ENCODE data around the gene EMID1. TPM values are rescaled to one million over a fixed set of nuclear protein-coding genes. Genes with fewer than 3 reads are reported as not detected.
"Not testable (repeated sequence)": the region's sequence is repeated elsewhere in the genome, so short reads cannot be mapped to it uniquely, and the experiment has no call there.

Gene EMID1
- total RNA-seq, 1 donor from 2014 or later, result 13.8 TPM

DNA sequence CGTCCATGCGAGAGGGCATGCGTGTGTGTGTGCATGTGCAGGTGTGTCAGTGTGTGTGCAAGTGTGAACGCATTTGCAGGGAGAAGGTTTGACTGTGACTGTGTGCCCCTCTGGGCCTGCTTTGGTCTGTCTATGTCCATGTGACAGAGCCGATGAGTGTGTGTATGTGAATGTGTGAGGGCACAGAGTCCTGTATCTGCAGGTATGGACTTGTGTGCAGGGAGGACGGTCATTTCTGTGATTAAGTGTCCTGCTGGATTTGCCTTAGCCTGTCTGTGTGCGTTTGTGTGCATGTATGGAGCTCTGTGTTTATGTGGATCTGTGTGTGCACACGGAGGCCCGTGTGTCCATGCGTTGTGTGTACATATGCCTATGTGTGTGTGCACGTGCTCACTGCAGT is 5.4 kb downstream of the EMID1 start:
- DNase-seq, result no peak

DNA sequence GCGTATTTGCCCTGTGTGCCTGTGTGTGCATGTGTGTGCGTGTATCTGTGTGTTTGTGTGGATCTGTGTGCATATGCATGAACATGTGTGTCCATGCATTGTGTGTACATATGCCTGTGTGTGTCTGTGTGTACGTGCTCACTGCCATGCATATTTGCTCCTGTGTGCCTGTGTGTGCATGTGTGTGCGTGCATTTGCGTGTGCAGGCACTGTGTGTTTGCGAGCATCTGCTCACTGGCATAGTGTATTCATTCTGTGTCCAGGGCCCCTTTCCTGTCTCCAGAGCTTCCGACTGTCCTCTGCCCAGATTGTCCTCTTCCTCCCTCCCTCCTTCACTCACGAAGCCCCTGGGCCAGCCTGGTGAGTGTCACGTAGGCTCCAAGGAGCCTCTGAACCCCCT is 5.8 kb downstream of the EMID1 start:
- DNase-seq, result no peak

DNA sequence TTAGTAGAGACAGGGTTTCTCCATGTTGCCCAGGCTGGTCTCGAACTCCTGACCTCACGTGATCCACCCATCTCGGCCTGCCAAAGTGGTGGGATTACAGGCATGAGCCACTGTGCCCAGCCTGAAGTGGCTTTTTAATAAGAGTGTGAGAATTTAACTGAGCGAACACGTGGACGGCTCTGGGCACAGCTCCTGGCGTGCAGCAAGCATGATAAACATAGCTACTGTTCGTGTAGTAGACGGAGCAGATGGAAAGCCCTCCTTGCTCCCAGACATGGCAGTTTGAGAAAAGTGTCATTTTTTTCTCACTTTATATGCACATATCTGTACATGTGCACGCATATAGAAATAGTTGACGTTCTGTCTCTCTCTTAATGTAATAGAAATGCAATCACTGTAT is 7.0 kb downstream of the EMID1 start:
- DNase-seq, result peak; percentile 29

DNA sequence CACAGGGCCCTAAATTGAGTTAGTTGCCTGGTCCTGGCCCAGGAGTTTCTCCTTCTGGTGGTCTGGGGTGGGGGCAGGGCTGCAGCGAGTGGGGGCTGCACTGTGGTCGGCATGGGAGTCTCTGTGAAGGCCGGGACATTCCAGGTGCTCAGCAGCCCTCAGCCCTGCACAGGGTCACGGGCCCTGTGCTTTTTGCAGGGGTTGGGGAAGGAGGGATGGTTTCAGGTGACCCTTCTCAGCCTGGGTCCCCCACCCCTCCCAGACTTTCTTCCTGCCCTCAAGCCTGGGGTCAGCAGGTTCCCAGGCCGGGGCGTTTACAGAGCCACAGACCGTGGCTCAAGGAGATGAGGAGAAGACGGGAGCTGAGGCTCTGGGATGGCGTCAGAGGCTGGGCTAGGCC is 7.8 kb downstream of the EMID1 start:
- no peak for DNase-seq

DNA sequence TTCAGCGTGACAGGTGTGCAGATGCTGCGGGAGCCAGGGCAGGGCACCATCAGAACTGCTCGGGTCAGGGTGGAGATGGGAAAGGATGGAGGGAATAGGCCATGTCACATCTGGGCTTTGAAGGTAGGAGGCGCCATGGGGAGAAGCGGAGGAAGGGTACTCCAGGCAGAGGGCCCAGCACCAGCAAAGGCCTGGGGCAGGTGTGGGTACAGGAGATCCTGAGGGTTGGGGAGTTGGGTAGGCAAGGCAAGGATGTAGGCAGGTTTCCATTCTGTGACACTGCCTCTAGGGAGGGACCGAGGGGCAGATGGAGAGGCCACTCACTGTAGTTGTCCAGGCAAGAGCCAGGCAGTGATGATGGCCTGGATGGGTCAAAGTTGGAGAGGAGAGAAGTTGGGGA is 8.5 kb downstream of the EMID1 start:
- DNase-seq, result no peak

DNA sequence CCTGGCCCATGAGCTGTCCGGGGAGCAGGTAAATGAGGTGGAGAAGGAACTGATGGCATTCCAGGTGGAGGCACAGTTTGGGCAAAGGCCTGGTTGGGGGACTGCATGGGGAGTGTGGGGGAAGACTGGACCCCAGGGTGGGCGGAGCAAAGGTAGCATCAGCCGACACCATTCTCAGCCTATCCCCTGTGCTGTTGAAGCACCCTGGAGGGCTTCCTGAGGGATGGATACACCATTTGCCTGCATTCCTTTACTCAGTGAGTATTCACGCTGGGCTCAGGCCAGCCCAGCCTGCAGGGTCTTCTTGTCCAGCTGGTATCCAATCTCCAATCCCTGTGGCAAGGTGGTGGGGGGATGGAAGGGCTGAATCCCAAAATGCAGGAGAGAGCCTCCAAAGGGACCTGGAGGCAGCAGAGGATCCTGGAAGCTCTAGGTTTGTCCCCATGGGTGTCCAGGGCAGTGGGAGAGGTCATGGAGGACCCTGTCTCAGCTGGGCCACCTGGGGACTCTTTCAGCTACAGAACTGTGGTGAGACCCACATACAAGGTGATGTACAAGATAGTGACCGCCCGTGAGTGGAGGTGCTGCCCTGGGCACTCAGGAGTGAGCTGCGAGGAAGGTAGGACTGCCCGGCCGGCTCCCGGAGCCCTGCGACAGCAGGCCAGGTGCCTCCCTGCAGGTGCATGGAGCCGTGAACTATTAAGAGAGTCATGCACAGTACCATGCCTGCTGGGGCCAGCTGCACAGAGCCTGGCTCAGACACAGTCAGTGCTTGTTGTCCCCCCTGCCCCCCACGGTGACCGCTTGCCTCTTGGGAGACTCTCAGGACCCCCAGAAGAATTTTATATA is 9.5 kb downstream of the EMID1 start:
- DNase-seq, result no peak

DNA sequence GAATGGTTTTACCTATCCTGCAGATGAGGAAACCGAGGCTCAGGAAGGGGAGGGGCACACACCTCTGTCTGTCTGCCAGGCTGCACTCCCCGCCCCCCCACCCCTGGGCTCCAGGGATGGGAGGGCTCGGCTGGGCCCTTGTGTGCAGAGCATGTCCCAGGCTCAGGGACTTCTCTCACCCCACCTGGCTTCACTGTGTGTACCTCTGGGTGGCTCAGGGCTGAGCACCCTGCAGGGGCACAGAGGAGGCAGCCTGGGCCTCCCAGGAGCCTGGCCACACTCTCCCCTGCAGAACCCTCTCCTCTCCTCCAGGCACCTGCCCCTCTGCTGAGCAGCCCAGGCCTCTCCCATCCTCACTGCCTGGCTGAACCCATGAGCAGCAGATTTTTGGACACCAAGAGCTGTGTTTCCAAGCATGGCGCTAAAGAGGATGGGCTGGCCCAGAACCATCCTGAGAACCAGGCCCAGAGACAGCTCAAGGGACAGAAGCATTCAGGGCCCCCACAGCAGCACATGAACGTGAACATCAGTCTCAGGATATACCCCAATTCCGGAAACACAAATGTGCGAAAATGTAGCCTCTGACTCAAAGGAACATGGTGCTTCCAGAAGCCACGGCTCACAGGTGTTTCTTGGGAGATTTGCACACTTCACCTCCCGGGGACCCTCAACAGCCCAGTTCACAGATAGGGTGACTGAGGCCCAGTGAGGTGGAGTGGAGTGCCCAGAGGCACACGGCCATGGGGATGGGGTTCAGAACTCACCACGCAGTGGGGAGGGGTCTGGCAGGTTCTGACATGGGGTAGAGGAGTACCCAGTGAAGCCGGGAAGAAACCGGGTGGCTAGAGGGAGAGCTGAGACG is 10.5 kb downstream of the EMID1 start:
- no peak for DNase-seq

DNA sequence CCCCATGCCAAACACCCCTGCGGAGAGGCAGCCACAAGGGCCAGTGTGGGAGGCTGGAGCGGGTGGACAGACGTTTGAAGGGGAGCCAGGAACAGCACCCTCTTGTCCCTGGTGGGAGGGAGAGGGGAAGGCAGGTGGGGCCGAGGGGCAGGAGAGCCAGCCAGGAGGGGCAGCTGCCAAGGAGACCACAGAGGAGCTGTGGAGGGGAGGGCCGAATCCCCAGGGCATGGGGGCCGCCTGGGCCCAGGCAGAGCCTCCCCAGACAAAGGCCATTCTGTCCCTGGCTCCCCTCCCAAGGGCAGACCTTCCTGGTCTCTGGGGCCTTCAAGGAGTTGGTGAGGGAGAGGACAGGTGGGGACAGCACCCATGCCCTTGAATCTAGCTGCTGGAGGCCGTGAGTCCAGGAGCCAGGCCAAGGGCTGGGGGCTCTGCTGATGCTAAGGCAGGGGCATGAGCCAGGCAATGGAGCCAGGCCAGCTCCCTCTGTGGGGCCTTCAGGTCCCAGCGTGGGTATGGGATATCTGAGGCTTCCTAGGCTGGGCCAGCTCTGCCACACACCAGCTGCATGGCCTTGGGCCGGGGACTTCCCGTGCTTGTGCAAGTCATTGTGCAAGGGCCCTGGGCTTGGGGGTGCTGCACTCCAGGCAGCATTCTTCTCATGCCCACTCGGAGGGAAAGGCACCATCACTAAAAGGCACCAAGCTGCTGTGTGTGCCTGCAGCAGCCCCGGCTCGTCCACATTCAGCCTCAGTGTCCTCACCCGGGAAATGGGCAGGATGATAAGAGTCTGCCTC is 11.4 kb downstream of the EMID1 start:
- DNase-seq, result peak; percentile 63

DNA sequence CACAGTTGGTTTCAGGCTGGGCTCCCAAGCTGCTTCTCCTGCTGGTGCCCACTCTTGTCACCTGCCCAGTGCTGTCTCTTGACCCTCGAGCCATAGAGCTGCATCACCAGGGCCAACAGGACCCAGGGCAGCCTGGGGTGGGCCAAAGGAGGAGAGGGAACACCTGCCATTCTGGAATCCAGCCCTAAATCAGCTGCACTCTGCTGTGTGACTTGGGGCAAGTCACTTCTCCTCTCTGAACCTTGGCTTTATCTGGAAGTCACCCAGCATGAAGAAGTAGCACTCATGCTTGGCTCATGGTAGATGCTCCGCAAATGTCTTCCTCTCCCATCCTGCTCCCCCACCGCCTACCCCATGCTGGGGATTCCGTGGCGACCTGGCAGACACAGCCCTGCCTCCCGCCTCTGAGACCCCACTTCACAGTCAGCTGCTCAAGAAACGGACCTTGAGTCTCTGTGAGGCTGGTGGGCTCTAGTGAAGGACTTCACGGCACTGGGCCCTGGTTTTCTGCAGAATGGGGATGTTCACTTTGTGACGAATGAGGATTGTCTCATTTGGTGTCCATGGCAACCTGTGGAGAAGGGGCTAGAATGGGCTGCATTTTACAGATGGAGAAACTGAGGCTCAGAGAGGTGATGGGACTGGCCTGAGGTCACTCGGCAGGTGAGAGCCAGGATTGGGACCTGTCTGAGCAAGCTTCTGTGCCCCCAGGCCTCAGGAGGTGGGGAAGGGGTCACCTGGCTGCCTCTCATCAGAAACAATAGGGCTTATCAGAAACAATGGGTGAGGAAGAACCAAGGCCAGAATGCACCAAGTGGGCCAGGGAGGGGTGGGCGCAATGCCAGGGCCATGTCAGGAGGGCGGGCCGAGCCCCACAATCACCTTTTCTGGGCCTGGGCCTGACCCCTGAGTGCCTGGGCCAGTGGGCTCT is 12.4 kb downstream of the EMID1 start:
- DNase-seq, result no peak

DNA sequence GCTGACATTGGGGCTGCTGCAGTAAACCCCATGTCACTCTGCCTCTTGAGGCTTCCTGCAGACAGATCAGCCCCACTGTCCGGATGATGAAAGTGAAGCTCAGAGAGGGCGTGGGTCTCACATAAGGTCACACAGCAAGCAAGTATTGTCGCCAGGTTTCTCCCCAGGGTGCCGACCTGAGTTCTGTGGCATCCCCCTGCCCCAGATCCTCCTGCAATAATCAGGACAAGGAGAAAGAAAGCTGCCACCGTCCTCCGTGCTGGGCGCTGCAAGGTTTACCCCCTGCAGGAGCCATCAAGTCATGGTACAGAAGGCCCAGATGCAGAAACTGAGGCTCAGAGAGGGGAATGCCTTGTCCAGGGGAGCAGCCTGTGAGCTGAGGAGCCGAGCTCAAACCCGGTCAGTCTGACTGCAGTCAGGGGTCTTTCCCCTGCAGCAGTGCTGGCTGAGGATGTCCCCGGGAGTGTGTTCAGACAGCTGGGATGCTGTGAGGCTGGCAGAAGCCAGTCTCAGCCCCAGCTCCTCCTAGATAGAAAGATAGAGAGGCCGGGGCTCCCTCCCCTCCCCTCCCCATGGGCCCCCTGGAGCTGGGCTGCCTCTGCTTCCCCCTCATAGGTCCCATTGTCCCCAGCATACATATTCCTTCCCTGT is 13.2 kb downstream of the EMID1 start:
- DNase-seq, result no peak

DNA sequence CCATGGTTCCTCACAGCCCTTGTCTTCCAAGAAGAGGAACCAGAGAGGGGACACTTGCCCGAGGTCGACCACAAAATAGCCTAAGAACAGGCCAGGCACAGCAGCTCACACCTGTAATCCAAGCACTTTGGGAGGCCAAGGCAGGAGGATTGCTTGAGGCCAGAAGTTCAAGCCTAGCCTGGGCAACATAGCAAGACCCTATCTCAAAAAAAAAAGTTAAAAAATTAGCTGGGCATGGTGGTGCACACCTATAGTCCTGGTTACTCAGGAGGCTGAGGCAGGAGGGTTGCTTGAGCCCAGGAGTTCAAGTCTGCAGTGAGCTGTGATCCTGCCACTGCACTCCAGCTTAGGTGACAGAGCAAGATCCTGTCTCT is 13.7 kb downstream of the EMID1 start:
- DNase-seq, result not testable (repeated sequence)

DNA sequence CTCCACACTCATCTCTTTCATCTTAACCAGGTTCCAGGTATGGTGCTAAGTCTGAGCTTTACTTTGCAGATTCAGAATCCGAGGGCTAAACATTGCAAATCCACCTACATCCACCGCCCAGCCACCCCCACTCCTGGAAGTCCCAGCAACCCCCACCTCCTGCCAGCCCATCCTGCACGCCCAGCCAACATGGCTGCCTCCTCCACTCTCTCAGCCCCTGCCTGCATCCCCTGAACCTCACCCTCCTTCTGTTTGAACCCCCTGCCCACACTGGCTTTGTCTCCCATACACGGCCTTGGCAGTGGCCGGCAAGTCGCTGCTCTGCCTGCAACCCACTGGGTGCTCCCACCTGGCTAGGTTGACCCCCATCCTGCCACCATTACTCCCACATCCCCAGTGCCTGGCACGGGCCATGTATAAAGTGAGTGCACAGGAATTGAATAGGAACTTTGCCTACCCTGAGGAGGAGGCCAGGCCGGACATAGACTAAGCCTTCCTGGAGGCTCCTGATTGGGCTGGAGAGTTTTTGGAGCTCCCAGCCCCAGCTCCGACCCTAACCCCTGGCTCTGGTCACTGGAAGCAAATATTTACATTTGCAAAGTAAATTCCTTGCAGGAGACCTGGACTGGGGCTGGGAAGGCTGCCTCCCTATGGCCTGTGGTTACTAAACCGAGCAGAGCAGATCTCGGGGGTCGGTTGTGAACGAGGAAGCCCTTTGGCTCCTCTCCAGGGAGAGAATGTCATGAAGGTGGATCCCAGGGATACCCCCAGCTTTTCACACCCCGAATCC is 14.4 kb downstream of the EMID1 start:
- no peak for DNase-seq

DNA sequence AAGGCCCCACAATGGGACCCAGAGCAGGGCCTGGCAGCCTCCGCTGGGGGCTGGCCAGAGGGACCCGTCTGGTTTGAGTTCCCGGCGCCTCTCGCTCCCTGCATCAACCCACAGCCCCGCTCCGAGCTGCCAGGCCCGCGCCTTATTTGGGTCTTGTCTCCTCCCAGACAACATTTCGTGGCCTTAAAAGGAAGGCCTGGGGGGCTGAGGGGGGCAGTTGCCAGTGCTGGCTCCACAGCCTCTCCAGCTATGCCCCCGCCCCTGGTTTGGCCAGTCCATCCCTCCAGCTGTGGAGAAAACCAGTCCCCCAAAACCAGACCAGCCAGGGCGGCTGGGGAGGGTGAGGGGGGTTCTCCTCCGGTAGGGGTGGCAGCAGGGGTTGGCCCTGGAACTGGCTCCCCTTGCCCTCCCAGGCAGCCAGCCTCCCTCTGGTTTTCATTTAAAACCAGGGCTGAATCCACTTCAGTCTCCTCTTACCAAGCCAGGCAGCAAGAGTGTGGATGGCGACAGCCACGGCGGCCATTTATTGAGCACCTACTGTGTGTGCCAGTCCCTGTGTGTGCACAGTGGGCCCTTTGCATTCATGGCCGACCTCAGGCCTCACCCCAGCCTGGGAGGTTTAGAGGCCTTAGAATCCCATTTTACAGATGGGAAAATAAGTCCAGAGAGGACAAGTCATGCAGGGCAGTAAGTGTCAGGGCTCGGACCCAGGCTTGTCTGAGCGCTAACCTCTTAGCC is 18.6 kb downstream of the EMID1 start:
- DNase-seq, result peak; percentile 77

DNA sequence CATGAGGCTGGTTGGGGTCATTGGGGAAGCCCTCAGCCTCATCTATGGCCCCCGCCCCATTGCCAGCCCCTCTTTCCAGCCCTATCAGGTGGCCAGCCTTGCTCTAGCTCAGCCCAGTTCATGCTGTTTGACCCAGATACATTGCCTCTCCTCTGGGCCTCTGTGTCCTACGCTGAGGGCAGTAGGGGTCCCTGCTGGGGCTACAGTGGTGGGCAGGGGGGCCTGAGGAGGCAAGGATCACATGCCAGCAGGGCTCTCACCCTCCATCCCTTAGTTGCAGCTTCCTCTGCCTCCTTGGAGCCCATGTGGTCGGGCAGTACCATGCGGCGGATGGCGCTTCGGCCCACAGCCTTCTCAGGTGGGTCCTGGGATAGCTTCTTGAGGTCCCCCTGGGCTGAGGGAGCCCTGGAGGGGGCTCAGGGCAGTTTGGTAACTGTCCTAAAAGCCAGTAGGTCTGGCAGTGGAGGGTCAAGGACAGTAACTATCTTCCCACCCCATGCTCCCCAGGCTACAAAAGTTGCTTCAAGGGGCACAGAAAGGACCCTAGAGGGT is 19.2 kb downstream of the EMID1 start:
- no peak for DNase-seq

DNA sequence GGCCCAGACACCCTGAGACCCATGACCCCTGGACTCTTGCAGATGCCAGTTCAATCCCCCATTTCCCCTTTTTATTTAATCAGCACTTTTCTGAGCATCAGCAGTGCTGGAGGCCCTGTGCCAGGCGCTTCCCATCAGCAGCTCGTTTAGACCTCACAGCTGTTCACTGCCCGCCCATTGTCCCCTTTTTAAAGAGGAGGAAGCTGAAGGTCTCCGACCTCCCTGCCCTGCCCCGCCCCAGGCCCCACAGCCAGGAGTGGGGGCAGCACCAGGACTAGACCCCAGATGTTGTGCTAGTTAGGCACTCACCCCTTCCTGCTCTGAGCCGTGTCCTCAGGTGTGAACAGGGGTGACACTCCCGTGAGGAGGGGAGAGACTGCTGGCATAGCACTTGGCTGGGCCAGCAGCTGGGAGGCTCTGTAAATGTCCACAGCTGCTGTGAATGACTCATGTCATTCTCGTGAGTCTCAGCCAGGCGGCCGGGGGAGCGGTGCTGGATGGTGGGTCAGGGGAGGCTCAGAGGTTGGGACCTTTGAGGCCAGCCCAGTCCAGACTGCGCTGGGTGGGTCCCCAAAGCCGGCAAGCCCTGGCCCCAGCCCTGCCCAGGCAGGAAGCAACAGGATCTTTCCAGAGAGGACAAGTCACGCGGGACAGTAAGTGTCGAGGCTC is 19.9 kb downstream of the EMID1 start:
- peak; percentile 90 for DNase-seq

DNA sequence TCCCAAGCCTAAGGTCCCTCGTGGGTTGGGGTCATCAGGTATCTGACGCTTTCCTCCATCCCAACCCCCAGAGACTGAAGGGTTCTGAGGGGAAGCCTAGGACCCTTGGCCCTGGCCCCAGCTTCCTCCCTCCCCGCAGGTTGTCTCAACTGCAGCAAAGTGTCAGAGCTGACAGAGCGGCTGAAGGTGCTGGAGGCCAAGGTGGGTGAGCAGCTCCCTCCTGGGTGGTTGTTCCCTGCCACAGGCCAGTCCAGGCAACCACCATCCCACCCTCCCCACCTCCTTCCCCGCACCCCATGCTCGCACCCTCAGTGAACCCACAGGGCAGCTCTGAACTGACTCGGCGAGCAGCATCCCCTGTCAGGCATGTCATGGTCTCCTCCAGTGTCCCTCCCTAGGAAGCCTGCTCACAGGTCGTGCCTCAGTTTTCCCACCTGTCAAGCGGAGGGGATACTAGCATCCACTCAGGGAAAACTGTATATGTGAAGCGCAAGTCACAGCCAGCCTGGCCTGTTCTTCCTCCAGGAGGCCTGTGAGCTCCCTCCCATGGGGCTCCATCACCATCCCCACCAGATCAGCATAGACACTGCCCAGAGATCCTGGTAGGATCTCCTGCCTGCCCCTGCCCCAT is 20.8 kb downstream of the EMID1 start:
- DNase-seq, result no peak

DNA sequence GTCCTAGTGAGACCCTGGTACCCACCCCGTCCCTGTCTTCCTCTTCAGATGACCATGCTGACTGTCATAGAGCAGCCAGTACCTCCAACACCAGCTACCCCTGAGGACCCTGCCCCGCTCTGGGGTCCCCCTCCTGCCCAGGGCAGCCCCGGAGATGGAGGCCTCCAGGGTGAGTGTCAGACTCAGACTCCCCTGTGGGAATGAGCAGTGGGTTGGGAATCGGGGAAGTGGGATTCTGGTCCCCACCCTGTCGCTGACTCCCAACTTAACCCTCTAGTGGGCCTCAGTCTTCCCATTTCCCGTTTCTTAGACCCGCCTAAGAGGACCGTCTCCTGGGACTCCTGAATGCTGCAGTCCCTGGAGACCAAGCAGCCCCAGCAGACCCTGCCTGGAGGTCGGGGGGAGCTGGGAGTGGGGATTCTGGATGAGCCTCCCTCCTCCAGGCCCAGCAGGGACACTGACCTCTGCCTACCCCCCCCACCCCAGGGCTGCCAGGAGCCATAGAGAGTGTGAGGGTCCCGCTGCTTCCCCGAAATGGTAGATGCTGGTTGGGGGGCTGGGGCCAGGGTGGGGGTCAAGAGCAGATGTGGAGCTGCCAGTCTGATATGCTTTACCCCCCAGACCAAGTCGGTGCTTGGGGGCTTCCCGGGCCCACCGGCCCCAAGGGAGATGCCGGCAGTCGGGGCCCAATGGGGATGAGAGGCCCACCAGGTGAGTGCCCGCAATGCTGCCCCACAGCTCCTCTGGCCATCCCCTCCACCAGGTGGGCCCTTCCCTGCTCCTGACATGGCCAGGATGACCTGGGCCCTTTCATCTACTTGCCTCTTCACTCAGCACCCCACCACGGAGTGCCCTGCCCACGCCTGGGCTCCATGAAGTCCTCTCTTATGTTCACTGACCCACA is 25.5 kb downstream of the EMID1 start:
- no peak for DNase-seq

Measured in tongue (tissue), 2 donors.